Dermis blood vessel endothelial cell (primary cell): Measurements from ENCODE around the gene FAM193B. TPM values are rescaled to one million over a fixed set of nuclear protein-coding genes. Genes with fewer than 3 reads are reported as not detected.
A peak's percentile ranks its signal among the peaks of the same experiment; 100 is the strongest.

ENCODE experiments used
- DNase-seq: peaks from one replicate; pipeline ENCODE4 v3.0.0; 2010
- total RNA-seq: library from RNA; depleted of rRNA; stranded (reverse); fragments of >200 nt; gene quantifications from 2 replicates; pipeline ENCODE4 v1.2.3, GENCODE V29; 2014

Gene FAM193B
- total RNA-seq, 1 donor from 2014 or later: 31.0 TPM

DNA sequence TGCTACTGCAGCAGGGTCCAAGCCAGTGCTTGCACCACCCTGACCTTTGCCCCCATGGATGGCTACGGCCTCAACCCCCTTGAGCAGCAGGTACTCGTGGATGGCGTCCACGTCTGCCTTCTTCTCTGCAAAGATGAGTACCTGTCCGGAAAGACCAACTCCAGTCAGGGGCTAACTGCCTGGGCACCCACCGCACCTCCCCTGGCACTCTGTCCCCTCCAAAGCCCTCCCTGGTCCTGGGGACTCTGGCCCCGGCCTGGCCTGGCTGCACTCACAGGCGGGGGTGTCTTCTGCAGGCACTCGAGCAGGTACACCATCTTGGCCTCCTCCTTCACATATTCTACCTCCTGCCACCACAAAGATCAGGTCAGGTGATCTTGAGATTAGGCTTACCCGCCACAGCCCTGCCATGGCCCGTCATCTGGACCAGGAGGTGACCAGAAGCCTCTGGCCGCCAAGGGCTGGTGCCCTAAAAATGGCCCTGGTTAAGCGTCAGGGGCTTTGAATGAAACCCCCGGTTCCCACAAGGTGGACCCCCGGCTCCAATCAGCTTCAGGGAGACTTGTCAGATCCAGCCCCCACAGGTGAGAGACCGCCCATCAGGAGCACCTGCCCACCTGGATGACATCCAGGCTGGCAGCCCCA, 41.5 kb downstream of the FAM193B start:
- DNase-seq: no peak

DNA sequence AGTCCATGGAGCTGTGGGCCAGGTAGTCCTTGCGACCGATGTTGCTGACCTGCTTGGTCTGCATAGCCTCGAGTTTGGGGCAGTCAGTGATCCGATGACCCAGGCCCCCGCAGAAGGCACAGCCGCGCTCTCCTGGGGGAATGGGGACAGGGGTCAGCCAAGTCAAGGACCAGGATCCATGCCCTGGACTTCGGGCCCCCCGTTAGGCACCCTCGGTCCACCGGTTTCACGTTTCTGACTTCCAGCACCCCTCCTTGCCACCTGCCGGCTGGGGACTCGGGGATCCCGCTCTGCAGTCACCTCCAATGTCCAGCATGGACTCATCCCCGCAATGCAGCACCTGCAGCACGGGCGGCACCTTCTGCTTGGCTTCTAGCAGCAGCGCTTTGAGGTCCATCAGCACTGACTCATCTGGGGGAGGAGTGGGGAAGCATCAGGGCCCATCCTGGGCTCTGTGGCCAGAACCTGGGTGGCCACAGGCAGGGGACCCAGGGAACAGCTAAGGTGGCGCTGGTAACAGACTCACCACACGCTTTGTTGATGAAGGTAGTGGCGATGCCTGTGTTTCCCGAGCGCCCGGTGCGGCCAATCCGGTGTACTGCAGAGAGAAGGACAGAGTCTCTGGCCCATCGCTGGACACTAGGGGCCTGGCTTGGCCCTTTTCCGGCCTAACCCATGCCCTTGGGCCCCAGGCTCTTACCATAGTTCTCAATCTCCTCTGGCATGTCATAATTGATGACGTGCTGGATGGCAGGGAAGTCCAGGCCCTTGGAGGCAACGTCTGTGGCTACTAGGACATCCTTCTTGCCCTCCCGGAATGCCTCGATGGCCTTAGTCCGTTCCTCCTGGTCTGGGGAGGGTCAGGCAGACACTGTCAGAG, 42.3 kb downstream of the FAM193B start:
- no peak for DNase-seq

DNA sequence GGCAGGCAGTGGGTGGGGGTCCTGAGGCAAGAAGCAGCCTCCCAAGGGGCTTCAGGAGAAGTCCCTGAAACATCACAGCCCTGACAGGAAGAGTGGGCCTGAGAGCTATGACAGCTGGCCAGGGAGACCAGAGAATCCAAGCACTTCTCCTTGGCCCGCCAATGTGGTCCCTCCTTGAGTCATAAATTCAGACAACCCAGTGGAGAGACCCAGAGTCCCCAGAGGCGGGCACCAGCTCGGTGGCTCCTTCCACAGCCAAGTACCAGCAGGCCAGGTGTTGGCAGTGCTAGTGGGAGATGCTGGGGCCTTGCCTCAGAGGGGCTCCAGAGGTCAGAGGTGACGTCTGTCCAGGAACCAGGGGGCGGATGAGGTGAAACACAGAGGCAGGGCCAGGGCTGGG, 43.2 kb downstream of the FAM193B start:
- no peak for DNase-seq

DNA sequence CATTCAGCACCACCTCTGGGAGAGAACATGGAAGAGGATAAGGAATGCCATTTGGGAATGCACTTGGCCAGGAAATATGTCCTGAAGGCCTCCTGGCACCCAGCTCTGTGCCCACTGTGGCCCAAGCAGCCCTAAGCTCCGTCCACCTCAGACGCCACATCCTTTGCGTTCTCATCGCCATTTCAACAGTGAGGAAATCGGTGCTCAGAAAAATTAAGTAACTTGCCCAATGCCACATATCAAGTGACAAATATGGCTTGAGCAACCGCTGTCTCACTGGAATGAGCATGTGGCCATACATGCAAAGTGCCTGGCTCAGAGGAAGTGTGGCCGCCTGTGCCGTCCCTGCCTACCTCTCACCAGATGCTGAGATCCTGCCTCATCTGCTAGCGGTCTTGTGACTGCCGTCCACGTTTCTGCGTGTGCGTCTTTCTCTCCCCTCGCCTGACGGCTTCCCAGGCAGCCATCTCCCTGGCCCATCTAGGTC, 43.8 kb downstream of the FAM193B start:
- DNase-seq: no peak

DNA sequence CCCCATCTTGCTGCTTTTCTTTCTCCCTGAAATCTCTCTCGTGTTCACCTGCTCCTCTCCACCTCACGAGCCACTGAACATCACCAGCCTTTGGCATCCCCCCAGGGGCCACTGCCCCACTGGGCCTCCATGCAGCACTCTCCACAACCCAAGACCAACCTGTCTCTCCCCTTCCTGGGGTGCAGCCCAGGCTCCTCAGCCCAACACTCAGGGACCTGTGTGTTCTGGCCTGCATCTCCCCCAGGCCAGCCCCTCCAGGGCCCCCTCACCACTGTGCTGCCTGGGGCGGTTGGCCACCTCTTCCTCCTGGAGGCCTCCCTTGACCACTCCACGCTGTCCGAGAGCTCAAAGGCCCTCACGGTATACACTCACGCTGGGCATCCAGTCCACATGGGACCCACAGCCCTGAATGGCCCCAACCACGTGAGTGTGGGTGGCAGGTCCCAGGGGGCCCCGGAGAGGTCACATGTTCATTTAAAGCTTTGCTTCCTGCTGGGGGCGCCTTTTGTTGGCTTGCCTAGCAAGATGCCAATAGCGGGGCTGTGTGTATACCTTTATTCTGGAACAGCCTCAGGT, 44.3 kb downstream of the FAM193B start:
- DNase-seq: no peak

DNA sequence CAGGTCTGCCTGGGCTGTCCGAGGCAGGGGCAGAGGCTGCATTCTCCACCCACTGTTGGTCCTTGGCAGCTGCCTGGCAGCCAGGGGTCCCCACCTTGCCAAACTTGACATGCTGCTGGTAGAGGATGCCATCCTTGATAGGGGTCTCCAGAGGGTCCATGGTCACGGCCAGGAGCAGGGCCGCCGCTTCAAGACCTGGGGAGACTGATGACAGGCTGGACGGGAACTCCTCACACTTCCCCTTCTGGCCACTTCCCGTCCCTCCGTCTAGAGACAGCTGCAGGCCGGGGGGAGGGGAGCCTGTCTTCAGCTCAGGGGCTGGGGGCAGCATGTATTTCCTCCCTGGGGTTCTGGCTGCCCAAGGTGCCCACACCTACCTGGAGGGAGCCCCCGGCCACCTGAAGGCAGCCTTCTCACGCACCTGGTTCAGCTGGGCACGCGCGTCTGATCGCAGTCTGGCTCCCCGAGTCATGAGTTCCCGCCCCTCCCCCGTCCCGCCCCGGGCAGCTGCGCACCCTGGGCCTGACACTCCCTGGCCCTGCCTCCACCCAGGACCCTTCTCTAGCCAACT, 44.9 kb downstream of the FAM193B start, which contains the start of gene DOK3:
DOK3 (minus strand) TSS at position 446 of the 571 bp plus-strand sequence; CDS start at position 160, 286 bp downstream.
- DNase-seq: peak; percentile 43

DNA sequence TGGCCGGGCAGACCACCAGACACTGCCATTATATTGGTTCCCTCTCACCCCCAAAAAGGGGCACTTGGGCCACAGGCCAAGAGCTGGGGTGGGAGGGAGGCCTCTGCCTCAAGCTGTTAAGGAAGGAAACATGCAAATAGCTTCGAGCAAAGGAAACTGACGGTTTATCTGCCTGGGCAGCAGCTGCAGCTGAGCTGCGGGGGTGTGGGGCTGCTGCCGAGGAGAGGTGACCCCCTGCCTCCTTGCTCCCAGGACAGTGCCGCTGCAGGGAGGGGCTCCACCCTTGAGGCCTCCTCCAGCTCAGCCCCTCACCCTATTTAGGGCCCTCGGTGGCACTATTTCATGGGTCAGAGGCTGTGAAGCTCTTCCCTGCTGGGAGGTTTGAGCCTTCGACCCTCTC, 45.5 kb downstream of the FAM193B start:
- peak; percentile 58 for DNase-seq

DNA sequence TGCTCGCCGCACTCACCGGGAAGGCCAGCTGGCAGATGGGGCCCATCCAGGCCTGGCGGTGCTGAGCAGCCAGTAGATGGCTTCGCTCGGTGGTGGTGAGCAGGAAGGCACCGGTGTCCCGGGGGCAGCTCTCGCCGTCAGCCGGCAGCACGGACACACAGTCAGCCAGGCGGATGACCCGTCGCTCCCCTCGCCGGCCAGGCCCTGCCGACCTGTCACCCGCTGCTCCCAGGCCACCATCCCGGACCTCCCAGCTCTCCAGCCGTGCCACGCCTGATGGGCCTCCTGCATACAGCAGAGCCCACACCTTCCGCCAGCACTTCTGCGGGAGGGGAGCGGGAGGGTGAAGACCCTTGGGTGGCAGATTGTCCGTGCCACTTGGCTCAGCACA, 46.1 kb downstream of the FAM193B start:
- no peak for DNase-seq

DNA sequence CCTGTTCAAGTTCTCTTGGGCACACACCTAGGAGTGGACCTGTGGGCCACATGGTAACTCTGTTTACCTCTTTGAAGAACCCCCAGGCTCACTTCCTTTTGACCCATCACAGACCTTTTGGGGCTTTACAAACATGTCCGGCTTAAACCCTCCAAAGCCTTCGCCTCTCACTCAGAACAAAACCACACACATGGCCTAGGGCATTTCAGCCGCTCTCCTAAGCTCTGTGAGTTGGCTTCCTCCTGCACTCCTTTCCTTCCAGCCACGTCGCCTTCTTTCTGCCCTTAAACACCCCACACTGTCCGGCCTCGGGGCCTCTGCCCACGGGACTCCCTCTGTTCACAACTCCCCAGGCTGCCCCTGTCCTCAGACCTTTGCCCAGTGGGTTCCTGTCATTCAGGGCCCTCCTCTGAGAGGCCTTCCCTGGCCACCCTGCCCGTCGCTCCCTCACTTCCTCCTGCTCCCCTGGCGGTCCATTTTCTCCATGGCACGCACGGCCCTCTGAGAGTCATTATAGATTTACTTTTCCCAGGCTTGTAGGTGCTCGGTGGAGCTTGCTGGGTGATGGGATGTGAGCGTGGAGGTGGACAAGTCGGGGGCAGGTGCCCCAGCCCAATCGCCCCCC, 46.7 kb downstream of the FAM193B start:
- no peak for DNase-seq

DNA sequence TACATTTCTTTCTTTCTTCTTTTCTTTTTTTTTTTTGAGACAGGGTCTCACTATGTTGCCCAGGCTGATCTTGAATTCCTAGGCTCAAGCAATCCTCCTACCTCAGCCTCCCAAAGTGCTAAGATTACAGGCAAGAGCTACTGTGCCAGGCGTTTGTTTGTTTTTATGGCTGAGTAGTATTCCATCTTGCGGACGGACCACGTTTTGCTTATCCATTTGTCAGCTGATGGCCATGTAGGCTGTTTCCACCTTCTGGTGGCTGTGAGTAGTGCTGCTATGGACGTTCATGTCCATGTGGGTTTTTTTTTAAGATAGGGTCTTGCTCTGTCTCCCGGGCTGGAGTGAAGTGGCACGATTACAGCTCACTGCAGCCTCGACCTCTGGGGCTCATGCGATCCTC, 47.2 kb downstream of the FAM193B start:
- peak; percentile 62 for DNase-seq

DNA sequence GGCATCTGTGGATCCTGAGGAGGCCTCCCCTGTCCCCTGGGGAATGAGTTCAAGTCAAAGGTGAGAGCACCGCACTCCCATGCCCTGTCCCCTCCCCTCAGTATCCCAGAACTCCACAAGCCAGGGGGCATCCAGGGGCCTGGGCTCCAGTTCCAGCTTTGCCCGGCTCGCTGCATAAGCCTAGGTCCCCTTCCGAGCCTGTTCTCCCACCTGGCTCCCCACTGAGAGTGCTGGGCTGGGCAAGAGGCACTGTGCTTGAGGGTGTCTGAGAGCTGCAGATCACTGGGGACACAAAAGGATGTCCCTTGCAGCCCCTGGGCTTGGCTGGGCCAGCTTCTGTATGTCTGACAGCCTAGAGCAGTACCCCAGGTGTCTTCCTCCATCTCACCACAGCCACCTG, 49.3 kb downstream of the FAM193B start:
- DNase-seq: no peak

DNA sequence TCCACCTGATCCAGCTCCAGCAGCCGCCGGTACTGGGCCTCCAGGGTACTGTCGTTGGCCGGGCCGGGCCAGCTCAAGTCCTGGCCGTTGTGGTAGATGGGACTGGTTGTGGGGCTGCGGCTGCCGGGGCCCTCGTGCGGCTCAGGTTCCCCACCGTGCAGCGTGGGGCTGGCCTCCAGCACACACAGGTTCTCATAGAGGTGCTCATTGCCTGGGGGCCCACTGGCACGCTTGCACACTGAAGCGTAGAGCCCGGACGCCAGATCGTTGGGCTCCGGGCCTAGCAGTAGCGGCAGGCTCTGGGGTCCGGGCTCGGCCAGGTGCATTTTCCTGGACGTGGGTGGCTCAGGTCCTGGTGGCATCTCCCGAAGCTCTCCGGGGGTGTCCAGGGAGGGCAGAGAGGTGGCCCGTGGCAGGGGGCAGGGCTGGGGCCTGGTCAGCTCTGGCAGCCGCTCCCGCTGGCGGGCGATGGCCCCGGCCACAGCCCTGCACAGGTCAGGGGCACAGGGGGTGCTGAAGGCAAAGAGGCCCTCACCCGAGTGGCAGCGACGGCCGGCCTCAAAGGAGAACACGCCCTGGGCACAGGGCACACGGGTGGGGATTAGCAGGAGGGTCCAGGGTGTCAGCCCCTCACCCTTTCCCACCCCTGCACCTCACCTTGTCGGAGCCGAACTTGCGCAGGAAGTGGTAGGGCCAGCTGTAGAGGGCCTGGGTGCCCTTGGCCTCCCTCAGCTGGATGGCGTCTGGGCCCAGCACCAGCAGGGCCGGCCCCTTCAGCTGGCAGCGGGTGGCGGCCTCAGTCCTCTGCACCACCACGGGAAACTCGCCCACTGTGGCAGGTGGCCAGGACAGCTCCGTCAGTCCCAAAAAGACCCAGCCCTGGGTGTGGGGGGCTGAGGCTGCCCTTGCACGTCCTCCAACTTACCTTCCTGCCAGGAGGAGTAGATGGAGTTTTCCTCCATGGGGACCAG, 50.0 kb downstream of the FAM193B start:
- DNase-seq: no peak

DNA sequence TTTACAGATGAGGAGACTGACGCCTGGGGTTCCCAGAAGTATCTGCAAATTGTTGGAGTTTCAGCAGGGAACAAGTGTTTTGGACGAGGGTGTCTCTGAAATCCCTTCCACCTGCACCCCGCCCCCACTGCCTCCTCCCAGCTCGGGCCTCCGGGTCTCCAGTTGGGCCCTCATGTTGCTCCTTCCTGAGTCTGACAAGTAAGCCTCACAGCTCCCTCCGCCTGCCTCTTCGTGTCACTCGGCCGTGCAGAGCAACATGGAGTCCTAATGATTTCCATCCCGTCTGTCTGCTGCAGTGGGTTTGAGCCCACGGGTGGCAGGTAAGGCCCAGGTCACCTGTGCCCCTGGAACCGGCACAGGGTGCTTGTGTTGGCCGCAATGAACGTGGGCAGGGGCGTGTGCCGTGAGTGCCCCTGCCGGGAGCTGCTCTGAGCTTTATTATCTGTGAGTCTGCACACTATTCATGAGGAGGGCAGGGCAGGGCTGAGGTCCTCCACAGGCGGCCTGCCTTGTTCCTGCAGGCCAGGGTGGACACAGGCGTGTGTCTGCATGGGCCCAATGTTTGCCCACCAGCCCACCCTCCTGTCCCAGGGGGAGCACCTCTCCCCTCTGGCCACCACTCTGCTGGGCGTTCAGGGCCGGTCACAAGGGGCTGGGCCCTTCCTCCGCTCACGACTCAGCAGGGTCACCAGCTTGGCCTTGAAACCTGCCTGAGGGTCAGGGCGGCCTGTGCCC, 50.8 kb downstream of the FAM193B start:
- DNase-seq: no peak

DNA sequence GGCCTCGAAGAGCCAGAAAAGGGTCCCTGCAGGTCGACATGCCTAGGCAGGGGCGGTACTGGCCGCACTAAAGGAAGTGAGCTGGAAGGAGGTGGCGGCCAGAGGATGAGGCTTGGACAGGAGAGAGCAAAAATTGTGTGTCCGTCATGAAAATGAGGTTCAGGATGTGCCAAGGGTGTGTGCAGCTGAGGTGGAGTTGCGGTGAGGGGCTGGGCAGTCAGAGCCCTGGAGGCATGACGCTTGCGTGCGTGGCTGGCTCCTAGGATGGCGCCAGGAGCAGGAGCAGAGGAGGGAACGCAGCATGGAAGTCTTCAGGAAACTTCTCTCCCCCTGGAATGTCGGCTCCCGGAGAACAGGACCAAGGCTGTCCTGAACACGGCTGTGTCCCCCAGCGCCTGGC, 51.5 kb downstream of the FAM193B start:
- no peak for DNase-seq

DNA sequence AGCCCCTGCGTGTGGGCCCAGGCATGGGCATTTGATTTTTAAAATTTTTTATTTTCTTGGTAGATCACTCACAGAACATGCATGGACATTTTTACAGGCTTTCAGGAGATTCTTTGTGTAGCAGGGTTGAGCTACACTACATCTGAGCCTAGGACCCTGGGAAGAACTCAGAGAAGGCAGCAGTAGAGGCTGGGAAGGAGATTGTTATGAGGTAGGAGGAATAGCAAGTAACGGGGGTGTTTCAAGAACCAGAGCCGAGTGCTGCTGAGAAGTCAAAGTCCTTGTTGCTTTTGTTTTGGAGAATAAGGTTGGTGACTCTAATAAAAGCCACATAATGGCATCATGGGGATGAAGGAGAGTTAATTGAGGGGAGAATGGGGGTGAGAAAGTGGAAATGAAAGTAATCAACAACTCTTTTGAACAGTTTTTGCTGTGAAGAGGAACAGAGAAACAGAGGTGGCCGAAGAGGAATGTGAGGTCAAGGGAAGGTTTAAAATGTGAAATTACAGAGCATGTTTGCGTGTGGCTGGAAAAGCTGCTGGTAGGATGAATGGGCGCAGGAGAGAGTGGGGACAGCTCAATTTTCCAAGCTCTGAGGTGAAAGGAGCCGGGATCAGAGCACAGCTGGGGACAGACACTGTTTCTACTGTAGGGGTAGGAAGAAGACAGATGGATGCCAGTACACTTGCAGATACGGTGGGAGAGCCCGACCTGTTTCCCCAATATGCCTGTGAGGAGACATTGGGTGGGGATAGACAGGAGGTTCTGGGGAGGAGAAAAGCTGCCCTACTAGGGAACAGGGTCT, 52.3 kb downstream of the FAM193B start:
- DNase-seq: no peak

DNA sequence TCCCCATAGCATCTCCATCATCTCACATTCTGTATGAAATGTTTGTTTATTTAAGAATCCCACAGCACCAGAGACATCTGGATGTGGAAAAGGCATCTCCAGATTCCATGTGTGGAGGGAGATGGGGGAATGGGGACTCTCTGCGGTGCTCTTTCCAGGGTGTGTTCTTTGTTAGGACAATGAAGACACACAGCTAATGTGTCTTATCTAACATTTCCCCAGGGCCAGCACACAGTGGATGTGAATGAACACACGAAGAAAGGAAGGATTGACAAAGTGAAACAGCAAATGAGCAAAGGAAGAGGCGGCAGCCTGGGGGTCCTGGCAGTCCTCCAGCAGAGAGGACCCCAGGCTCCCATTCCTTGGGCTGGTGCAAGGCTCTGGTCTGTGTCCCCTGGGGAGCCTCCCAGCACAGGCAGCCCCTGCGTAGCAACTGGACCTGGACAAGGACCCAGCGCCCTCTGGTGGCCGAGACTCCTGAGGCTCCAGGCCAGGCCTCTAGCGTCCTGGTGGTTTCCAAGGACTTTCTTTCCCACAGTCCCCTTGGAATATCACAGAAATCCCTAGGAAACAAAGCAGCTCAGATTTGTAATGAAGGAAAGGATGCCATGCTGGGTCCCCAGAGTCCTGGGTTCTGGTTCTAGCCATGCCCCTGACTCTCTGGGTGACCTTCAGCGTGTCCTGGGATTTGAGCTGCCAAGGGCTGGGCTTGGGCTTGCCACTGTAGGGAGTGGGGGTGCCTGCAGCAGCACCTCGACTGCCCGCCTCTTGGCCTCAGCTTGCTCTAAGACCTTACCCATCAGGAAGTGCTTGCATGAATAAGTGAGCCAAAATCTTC, 53.5 kb downstream of the FAM193B start:
- peak; percentile 94 for DNase-seq

DNA sequence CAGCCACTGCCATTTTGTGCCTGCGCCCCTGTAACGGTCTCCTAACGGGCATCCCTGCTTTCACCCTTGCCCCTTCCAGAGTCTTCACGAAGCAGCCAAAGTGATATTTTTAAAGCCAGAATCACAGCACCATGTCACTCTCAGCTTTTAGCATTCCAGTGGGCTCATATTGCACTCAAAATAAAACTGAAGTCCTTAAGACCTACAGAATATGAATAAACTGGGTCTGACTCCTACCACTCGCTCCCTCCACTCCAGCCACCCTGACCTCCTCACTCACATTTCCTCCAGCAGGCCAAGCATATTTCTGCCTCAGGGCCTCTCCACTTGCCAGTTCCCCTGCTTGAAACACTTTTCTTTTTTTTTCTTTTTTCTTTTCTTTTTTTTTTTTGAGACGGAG, 54.5 kb downstream of the FAM193B start:
- DNase-seq: no peak

DNA sequence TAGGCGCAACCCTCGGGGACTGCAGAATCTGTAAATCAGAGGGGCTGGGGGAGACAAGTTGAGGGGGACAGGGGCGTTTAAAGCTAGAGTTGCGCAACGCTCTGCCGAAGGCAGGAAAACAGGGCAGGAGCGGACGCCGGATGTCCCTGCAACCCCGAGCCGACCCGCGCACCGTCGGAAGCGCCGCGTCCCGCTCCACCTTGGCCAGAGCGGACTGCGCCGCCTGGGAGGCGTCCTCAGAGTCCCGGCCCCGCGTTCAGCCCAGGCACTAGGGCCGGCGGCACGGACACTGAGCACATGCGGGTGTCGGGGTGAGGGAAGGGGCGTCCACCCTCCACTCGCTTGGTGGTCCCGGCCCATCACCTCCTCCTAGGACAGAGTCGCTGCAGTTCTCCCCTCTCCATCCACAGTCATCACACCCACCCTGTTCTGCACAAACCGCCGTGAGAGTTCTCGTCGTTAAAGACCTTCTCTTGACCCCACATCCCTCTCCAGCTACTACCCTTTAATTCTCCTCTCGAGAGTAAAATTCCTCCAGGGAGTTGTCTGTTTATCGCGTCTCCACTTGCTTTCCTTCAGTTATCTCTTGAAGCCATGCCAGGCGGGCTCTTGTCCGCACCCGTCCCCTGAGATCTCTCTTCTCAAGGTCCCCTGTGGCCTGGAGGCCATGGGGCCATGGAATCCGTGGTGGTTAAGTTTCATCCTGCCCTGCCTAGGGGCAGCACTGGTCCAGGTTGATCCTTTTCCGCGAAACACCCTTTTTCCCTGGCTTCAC, 56.2 kb downstream of the FAM193B start:
- peak; percentile 53 for DNase-seq
